ENCODE data around the gene GPSM3. TPM values are rescaled to one million over a fixed set of nuclear protein-coding genes. Genes with fewer than 3 reads are reported as not detected.

Gene GPSM3
- total and polyA plus RNA-seq, 2 of the 13 experiments (the other 11 are each of a cell fraction or from before 2014, with no cell fraction given), result 0.18 to 6.2 TPM

GRCh38 chr6:32190054-32190851 is 2.2 kb downstream of the GPSM3 start, which contains the start of gene PBX2 (continued):
- TF ChIP-seq KLF16 (CRISPR knock-in tag; IDR thresholded peaks at IDR 0.05), result no peak
- TF ChIP-seq ZNF207 (IDR thresholded peaks at IDR 0.05; ENCODE audit: borderline replicate concordance), result no peak
- TF ChIP-seq MYPOP (CRISPR knock-in tag; IDR thresholded peaks at IDR 0.05), result 0 out of 2 replicates have a peak, but pooled peaks have one; percentile 18
- TF ChIP-seq ATF2 (CRISPR knock-in tag; IDR thresholded peaks at IDR 0.05), result no peak
- TF ChIP-seq SALL1 (CRISPR knock-in tag; IDR thresholded peaks at IDR 0.05), result peak; percentile 72
- TF ChIP-seq ZNF629 (CRISPR knock-in tag; conservative IDR thresholded peaks at IDR 0.05), result no peak
- no peak for TF ChIP-seq ZSCAN12 (CRISPR knock-in tag; IDR thresholded peaks at IDR 0.05)
- TF ChIP-seq NR2C2 (CRISPR knock-in tag; IDR thresholded peaks at IDR 0.05; ENCODE audit: borderline replicate concordance), result peak; percentile 37; the same call in 1 of the 2 replicates
- TF ChIP-seq, protein P1, sequence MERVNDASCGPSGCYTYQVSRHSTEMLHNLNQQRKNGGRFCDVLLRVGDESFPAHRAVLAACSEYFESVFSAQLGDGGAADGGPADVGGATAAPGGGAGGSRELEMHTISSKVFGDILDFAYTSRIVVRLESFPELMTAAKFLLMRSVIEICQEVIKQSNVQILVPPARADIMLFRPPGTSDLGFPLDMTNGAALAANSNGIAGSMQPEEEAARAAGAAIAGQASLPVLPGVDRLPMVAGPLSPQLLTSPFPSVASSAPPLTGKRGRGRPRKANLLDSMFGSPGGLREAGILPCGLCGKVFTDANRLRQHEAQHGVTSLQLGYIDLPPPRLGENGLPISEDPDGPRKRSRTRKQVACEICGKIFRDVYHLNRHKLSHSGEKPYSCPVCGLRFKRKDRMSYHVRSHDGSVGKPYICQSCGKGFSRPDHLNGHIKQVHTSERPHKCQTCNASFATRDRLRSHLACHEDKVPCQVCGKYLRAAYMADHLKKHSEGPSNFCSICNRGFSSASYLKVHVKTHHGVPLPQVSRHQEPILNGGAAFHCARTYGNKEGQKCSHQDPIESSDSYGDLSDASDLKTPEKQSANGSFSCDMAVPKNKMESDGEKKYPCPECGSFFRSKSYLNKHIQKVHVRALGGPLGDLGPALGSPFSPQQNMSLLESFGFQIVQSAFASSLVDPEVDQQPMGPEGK (CRISPR knock-in tag; IDR thresholded peaks at IDR 0.05), result peak; percentile 70; the same call in 1 of the 2 replicates
- 0 out of 2 replicates have a peak, but pooled peaks have one; percentile 35 for TF ChIP-seq ZNF83 (CRISPR knock-in tag; IDR thresholded peaks at IDR 0.05; ENCODE audit: borderline replicate concordance)
- TF ChIP-seq ZNF558 (CRISPR knock-in tag; IDR thresholded peaks at IDR 0.05; ENCODE audit: borderline replicate concordance), result no peak
- TF ChIP-seq KDM6A (CRISPR knock-in tag; IDR thresholded peaks at IDR 0.05; ENCODE audit: low read depth), result 0 out of 2 replicates have a peak, but pooled peaks have one; percentile 9
- no peak for TF ChIP-seq CBX2 (IDR thresholded peaks at IDR 0.05; ENCODE audit: low read depth, low read length)
- no peak for TF ChIP-seq CBX2 (CRISPR knock-in tag; IDR thresholded peaks at IDR 0.05; ENCODE audit: low read depth)
- TF ChIP-seq ZNF513 (CRISPR knock-in tag; conservative IDR thresholded peaks at IDR 0.05), result no peak
- TF ChIP-seq ZNF24 (IDR thresholded peaks at IDR 0.05), result no peak
- TF ChIP-seq TSC22D2 (CRISPR knock-in tag; IDR thresholded peaks at IDR 0.05; ENCODE audit: borderline replicate concordance), result 0 out of 2 replicates have a peak, but pooled peaks have one; percentile 85
- TF ChIP-seq PRMT3 (CRISPR knock-in tag; IDR thresholded peaks at IDR 0.05; ENCODE audit: borderline replicate concordance, low read depth), result no peak
- no peak for TF ChIP-seq ARNT2 (CRISPR knock-in tag; IDR thresholded peaks at IDR 0.05; ENCODE audit: low read depth)
- no peak for TF ChIP-seq THYN1 (CRISPR knock-in tag; IDR thresholded peaks at IDR 0.05; ENCODE audit: borderline replicate concordance, low read depth)
- TF ChIP-seq TBP (CRISPR knock-in tag; IDR thresholded peaks at IDR 0.05), result no peak
